Cortex of kidney (tissue), 1 donor: ENCODE results near the gene NOXRED1.
"Not testable (repeated sequence)": the region's sequence is repeated elsewhere in the genome, so short reads cannot be mapped to it uniquely, and the experiment has no call there.

Experiments used
- DNase-seq: peaks from one replicate; lab custom pipeline; 2025; lab: John Stamatoyannopoulos, UW

The NOXRED1 gene

GRCh38 chr14:77423423-77423822 lies at the start of gene NOXRED1:
NOXRED1 (minus strand) TSS chr14:77423523; CDS start chr14:77422889, 634 bp downstream.
- DNase-seq: no peak

- no peak for DNase-seq
Observed at GRCh38 chr14:77470224-77470870, 47.0 kb upstream of the NOXRED1 start.

DNA sequence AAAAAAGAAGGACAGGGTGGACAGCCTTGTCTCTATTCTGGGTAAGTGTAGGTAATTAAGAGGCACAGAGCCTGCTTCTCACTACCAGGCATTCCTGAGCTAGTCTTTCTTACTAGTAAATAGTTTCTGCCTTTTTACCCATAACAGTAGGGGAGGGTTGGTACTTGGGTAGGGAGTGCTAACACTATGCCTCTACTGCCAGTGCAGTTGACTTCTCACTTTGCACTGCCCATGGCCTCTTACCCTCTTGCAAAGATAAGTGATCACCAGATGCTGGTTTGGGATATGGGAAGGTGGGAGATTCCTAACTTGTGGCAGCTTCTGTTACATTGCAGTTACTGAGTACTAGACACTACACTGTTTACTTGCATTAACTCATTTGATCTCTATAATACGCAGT lies 46.2 kb upstream of the NOXRED1 start:
- DNase-seq: no peak

DNA sequence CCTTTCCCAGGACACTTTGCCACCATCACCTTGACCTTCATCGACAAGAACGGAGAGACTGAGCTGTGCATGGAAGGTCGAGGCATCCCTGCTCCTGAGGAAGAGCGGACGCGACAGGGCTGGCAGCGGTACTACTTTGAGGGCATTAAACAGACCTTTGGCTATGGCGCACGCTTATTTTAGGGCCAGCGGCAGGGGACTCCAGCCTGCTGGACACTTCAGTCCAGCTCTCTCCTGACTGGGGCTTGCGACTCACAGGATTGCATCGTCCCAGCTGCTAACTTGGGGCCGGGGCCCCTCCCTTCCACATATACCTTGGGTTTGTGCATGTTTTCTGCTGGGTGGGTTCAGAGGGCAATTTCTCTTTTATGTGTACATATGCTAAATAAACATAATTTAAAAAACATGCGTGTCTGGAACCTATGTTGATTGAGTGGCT lies 45.8 kb upstream of the NOXRED1 start:
- DNase-seq: no peak

GRCh38 chr14:77467801-77468200 lies 44.5 kb upstream of the NOXRED1 start:
- no peak for DNase-seq

DNA sequence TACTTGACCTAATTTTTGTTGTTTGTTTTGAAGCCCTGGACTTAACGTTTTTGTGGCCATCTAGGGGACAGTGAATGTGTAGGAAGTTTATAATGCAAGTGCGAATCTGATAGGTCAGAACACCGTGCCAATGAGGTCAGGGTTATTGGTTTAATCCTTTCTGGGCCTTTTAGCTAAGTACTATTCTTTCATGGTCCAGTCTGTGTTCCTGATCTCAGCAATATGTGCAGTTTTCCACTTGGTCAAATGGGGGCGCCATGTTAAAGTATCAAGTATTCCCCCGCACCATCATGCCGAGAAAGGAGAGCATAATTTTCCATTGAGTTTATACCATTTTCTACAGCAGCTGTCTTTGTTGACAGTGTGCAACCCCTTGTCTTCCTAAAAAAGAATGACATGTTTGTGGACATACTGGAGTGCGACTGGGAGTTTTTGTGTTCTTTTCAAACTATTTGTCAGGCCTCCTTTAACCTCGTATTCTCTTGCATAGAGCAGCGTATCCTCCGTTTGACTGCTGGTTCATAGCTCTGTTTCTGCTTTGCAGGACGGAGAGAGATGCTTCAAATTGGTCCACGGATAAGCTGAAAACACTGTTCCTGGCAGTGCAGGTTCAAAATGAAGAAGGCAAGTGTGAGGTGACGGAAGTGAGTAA lies 35.9 kb upstream of the NOXRED1 start:
- DNase-seq: no peak

DNA sequence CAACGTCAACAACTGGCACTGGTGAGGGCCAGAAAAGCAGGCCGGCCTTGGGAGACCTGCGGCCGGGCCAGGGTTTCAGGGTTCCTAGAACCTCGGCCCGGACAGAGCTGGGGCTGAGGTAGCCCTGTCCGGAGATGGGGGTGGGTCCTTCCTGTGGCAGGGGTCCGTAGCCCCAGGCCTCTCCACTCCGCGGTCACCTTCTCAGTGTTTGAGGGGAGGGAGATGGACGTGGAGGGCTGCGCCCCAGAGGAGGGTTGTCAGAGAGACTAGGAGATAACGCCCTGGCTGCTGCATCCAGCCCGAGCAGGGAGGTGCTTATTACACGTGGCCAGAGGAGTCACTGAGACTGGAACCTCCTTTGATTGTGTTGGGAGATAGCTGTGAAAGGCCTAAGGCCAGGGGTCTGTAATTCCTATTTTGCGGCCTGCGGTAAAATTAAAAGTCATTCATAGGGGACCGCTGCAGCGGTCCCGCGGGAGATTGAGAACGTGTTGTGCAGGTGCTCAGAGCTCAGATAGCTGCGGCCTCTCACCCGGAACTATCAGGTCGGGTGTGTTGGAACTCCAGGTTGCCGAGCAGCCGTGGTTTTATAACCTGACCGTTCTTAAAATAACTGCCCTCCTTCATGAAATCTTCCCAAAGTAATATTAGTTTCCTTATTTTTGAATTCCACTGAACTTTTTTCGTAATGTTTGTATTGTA lies 35.1 kb upstream of the NOXRED1 start:
- DNase-seq: no peak

DNA sequence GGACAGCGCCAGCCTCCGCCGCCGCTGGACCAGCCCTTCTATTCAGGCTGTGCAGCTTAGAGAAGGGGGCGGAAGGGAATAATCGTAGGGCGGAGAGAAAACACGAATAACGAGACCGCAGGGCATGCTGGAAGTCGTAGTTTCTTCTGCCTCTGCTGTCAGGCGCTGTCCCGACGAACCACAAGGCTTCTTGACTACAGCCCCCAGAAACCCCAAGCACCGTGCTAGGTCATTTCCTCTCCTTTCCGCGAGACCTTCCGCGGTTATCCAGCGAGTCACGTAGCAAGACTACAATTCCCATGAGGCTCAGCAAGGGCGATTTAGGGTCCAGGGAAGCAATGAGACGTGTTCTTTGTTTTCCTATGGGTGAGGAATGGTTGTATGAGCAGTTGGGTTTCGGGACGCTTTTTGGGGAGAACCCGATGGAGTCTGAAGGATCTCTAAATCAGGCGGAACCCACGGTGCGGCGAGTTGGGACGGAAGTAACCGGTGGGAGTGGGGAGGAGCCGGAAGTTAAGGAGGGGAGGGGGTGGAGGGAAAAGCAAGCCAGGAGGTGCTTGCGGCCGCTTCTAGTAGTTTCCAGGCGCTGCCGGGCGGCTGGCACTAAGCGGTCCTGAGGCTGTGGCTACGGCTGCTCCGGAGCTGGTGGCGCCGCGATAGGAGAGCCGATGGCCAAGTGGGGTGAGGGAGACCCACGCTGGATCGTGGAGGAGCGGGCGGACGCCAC lies 34.4 kb upstream of the NOXRED1 start, which contains the start of the genes AHSA1 and VIPAS39:
Gene AHSA1, plus strand, starts transcription at position 572 of the 727 bp plus-strand sequence. Its CDS starts 97 bp downstream, at position 669.
Gene VIPAS39, minus strand, starts transcription at position 80 of the 727 bp plus-strand sequence. CDS start 3,499 bp downstream, outside the sequence.
- no peak for DNase-seq

GRCh38 chr14:77457115-77457521 lies 33.8 kb upstream of the NOXRED1 start:
- no peak for DNase-seq

DNA sequence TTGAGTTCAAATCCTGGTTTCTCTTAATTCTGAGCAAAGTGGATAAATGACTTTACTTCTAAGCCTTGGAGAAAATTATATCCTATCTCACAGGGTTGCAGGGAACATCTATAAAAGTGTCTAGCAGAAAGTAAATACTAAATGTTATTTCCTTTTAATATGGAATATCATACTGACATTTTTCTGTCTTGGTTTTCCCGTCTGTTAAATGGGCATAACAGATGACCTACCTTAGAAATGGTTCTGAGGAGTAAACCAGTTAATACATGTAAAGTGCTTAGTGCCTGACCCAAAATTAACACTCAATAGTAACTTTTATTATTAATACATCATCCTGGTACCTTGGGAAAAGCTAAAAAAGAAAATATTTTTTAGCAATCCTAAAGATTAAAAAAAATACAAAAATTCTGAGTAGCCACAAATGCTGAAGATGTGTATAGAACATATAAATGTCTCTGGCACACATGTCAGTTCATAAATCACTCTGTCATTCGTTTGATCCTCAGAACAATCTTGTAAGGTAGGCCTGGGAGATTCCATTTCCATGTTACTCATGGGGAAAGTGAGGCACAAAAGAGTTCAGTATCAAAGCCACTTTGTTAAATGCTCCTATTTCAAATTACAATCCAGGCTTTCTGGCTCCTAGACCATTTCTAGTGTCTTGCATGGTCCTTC lies 32.8 kb upstream of the NOXRED1 start:
- no peak for DNase-seq

- no peak for DNase-seq
Observed at GRCh38 chr14:77442196-77442595, 18.9 kb upstream of the NOXRED1 start.

- DNase-seq: no peak
Observed at GRCh38 chr14:77439861-77440260, 16.5 kb upstream of the NOXRED1 start.

DNA sequence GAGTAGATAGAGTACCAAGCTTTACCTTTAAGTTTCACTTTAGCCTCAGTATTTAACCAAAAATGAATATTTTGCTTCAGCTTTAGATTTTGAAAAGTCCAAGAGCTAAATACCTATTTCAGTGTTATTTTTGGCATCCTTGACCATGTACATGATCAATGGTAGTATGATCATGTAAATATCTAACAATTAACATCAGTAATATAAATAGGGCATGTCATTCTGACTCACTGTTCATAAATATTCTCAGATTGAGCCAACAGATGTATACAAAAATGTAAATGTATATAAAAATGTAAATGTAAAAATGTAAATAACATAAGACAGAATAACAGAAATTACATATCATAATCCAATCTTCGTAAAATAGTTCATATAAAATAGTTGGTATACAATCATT lies 15.3 kb upstream of the NOXRED1 start:
- DNase-seq: no peak

DNA sequence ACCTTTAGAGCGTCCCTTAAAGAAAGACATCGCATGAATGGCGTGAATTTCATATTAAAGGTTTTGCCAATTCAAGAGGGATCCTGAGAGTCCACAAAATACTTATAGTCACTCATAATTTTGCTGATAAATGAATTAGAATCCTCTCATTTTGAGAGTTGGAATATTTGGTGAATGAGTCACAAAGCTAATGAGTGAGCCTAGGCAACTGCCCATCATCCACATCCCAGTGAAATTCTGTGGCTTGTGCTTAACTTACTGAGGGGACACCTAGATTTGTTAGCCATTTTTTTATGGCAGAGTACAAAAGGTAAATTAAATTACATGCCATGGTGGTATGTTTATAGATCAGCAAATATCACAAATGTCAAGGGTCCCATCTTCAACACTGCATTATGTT lies 12.7 kb upstream of the NOXRED1 start:
- DNase-seq: no peak

DNA sequence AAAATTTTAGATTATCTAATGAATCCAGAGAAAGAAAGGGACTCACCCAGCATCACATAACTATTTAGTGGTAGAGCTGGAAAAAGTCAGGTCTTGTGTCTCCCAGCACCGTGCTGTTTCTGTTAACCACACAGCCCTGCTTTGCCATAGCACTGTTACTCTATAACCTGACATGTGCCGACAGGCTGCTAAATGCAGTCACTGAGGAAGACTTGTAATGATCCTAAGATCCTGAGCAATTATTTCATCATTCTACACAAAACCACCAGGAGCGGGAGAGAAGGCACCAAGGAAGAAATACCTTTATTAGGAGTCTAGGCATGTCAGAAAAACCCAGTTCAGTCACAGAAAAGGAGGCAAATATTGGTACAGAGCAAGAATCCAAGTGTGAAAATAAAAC lies 3.1 kb upstream of the NOXRED1 start:
- DNase-seq: no peak

DNA sequence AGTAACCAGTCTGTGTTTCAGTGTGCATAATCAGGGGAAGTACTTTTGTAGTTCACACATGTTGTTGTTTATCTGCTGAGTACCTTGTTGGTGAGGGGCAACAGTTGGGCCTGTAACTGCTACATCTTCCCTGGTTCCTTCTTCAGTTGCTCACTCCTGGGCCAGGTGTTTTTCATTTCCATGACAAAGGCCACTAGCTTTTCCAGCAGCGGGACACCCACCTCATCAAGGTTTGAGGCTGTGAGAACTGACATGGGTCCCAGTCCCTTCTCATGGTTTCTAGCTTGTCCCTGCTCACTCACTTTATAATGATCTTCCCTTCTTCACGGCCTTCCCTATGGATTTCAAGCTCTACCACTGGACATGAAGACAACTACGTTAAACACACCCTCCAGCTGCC lies 1.5 kb upstream of the NOXRED1 start:
- DNase-seq: no peak

GRCh38 chr14:77421201-77421600 lies 2.1 kb downstream of the NOXRED1 start:
- DNase-seq: no peak

DNA sequence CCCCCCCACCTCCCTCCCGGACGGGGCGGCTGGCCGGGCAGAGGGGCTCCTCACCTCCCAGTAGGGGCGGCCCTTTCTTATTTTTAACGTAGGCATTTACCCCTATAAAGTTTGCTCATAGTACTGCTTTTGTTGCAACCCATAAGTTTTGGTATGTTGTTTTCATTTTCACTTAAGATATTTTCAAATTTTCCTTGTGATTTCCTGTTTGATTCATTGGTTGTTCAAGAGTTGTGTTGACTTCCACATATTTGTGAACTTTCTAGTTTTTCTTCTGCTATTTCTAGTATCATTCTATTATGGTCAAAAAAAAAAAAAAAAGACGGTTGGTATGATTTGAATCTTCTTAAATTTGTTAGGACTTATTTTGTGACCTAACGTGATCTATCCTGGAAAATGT lies 6.5 kb downstream of the NOXRED1 start:
- DNase-seq: no peak

DNA sequence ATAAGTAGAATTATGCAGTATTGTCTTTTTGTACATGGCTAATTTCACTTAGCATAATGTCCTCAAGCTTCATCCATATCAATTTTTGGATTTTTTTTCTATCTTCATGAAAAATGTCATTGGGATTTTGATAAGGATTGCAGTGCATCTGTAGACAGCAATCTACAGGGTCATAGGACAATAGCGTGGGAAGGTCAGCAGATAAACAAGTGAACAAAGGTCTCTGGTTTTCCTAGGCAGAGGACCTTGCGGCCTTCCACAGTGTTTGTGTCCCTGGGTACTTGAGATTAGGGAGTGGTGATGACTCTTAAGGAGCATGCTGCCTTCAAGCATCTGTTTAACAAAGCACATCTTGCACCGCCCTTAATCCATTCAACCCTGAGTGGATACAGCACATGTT lies 7.2 kb downstream of the NOXRED1 start:
- DNase-seq: not testable (repeated sequence)

GRCh38 chr14:77415403-77416030 lies 7.8 kb downstream of the NOXRED1 start:
- not testable (repeated sequence) for DNase-seq

DNA sequence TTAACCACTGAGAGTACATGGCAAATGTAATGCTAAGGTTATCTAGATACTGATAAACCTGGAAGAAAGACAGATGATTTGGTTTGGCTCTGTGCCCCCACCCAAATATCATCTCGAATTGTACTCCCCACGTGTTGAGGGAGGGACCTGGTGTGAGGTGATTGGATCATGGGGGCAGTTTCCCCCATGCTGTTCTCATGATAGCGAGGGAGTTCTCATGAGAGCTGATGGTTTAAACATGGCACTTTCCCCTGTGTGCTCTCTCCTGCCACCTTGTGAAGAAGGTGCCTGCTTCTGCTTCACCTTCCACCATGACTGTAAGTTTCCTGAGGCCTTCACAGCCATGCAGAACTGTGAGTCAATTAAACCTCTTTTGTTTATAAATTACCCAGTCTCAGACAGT lies 14.2 kb downstream of the NOXRED1 start:
- no peak for DNase-seq
